ENCODE results near the gene SERINC2. TPM values are rescaled to one million over a fixed set of nuclear protein-coding genes. Genes with fewer than 3 reads are reported as not detected.
"Not testable (repeated sequence)": the region's sequence is repeated elsewhere in the genome, so short reads cannot be mapped to it uniquely, and the experiment has no call there.

Gene SERINC2
- total RNA-seq, 1 experiment from 2014 or later: 140 TPM

- DNase-seq (ENCODE audit: unreplicated experiment): no peak
- H3K4me1 Mint-ChIP-seq (ENCODE audit: insufficient read depth, unreplicated experiment): peaks cover 7% of the 10 kb centered on the region
- no peaks in the 10 kb centered on the region for H3K27me3 Mint-ChIP-seq (ENCODE audit: insufficient read depth, unreplicated experiment)
- H3K36me3 Mint-ChIP-seq (ENCODE audit: insufficient read depth, unreplicated experiment): no peaks in the 10 kb centered on the region
- POLR2A ChIA-PET: no interaction called here
- intact Hi-C loops (cut with micrococcal nuclease): no loop called here
- no peak overlapping the region for H3K4me3 Mint-ChIP-seq (ENCODE audit: unreplicated experiment)
- no peaks in the 10 kb centered on the region for H3K9me3 Mint-ChIP-seq (ENCODE audit: unreplicated experiment)
- TF ChIP-seq, protein P1, sequence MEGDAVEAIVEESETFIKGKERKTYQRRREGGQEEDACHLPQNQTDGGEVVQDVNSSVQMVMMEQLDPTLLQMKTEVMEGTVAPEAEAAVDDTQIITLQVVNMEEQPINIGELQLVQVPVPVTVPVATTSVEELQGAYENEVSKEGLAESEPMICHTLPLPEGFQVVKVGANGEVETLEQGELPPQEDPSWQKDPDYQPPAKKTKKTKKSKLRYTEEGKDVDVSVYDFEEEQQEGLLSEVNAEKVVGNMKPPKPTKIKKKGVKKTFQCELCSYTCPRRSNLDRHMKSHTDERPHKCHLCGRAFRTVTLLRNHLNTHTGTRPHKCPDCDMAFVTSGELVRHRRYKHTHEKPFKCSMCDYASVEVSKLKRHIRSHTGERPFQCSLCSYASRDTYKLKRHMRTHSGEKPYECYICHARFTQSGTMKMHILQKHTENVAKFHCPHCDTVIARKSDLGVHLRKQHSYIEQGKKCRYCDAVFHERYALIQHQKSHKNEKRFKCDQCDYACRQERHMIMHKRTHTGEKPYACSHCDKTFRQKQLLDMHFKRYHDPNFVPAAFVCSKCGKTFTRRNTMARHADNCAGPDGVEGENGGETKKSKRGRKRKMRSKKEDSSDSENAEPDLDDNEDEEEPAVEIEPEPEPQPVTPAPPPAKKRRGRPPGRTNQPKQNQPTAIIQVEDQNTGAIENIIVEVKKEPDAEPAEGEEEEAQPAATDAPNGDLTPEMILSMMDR (IDR thresholded peaks at IDR 0.05; ENCODE audit: unreplicated experiment): no peak
- no peak overlapping the region for H3K27ac Mint-ChIP-seq (ENCODE audit: low read depth, unreplicated experiment)
- no TSS peak for BruUV-seq (replicated peaks)
- CTCF ChIA-PET: no interaction called here
Observed at GRCh38 chr1:31476891-31477846, 64.2 kb downstream of the SERINC2 start.

GRCh38 chr1:31478167-31478566 lies 65.2 kb downstream of the SERINC2 start:
- ChIA-PET POLR2A (no interaction called here), CTCF (no interaction called here)
- H3K4me3 Mint-ChIP-seq (ENCODE audit: unreplicated experiment): no peak overlapping the region
- H3K4me1 Mint-ChIP-seq (ENCODE audit: insufficient read depth, unreplicated experiment): peaks cover 13% of the 10 kb centered on the region
- DNase-seq (ENCODE audit: unreplicated experiment): no peak
- H3K27me3 Mint-ChIP-seq (ENCODE audit: insufficient read depth, unreplicated experiment): no peaks in the 10 kb centered on the region
- H3K27ac Mint-ChIP-seq (ENCODE audit: low read depth, unreplicated experiment): no peak overlapping the region
- no peaks in the 10 kb centered on the region for H3K9me3 Mint-ChIP-seq (ENCODE audit: unreplicated experiment)
- TF ChIP-seq, protein P1 (IDR thresholded peaks at IDR 0.05; ENCODE audit: unreplicated experiment): no peak
- no peaks in the 10 kb centered on the region for H3K36me3 Mint-ChIP-seq (ENCODE audit: insufficient read depth, unreplicated experiment)
- intact Hi-C loops (cut with micrococcal nuclease): no loop called here
- BruUV-seq (replicated peaks): no TSS peak

DNA sequence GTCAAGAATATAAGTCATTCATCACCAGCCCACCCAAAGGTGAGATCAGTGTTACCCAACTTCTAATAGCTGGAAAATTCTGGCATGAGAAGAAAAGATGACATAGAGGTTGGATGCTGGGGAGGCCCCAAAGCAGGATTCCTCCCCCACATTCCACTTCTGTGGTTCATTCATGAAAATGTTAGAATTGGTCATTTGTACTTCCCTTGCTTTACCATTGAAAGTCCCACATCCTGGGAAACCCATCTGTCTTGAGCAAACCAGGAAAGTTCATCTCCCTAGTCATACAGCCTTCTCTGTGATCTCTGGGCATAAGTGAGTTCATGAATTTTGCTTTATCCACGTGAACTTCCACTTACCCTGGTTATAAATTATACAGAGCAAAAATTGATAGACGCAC lies 66.8 kb downstream of the SERINC2 start:
- Mint-ChIP-seq H3K9me3 (ENCODE audit: unreplicated experiment) (no peaks in the 10 kb centered on the region), H3K4me1 (ENCODE audit: insufficient read depth, unreplicated experiment) (peaks cover 19% of the 10 kb centered on the region), H3K27ac (ENCODE audit: low read depth, unreplicated experiment) (no peak overlapping the region), H3K27me3 (ENCODE audit: insufficient read depth, unreplicated experiment) (no peaks in the 10 kb centered on the region), H3K4me3 (ENCODE audit: unreplicated experiment) (no peak overlapping the region), H3K36me3 (ENCODE audit: insufficient read depth, unreplicated experiment) (no peaks in the 10 kb centered on the region)
- BruUV-seq (replicated peaks): no TSS peak
- CTCF ChIA-PET: no interaction called here
- POLR2A ChIA-PET: no interaction called here
- intact Hi-C loops (cut with micrococcal nuclease): no loop called here
- no peak for DNase-seq (ENCODE audit: unreplicated experiment)
- TF ChIP-seq, protein P1 (IDR thresholded peaks at IDR 0.05; ENCODE audit: unreplicated experiment): no peak

GRCh38 chr1:31480426-31480825 lies 67.4 kb downstream of the SERINC2 start:
- H3K4me3 Mint-ChIP-seq (ENCODE audit: unreplicated experiment); DNase-seq (ENCODE audit: unreplicated experiment); H3K36me3 Mint-ChIP-seq (ENCODE audit: insufficient read depth, unreplicated experiment); H3K27me3 Mint-ChIP-seq (ENCODE audit: insufficient read depth, unreplicated experiment); H3K9me3 Mint-ChIP-seq (ENCODE audit: unreplicated experiment); CTCF ChIA-PET; H3K27ac Mint-ChIP-seq (ENCODE audit: low read depth, unreplicated experiment); intact Hi-C loops (cut with micrococcal nuclease); BruUV-seq (replicated peaks); POLR2A ChIA-PET: not testable (repeated sequence)
- H3K4me1 Mint-ChIP-seq (ENCODE audit: insufficient read depth, unreplicated experiment): peaks cover 19% of the 10 kb centered on the region
